Astrocyte (in vitro differentiated cells and primary cell): ENCODE data around the gene PRKD1. TPM values are rescaled to one million over a fixed set of nuclear protein-coding genes. Genes with fewer than 3 reads are reported as not detected.

Source experiments
- DNase-seq: peaks from one replicate; pipeline ENCODE4 v3.0.0-alpha.2; 2010; ENCODE audit warnings: low read depth
- FAIRE-seq: peaks from 2 replicates; lab custom pipeline; 2011; peaks lifted over from hg19 to GRCh38; lab: Jason Lieb, UNC
- H2AFZ ChIP-seq: 2 replicates; pipeline ENCODE4 v1.6.0; 2012; ENCODE audit warnings: low read depth, low read length, inconsistent platforms
- H3K27ac ChIP-seq: 2 replicates; pipeline ENCODE4 v1.5.1; 2011; ENCODE audit warnings: low read depth, low read length, inconsistent platforms
- H3K27me3 ChIP-seq: 2 replicates; pipeline ENCODE4 v1.6.0; 2011; ENCODE audit warnings: low read length, inconsistent platforms; ENCODE audit not compliant: insufficient read depth
- H3K36me3 ChIP-seq: 2 replicates; pipeline ENCODE4 v1.5.1; 2011; ENCODE audit warnings: low read length, inconsistent platforms; ENCODE audit not compliant: insufficient read depth
- H3K4me1 ChIP-seq: 2 replicates; pipeline ENCODE4 v1.5.1; 2011; ENCODE audit warnings: low read length, inconsistent platforms; ENCODE audit not compliant: insufficient read depth
- H3K4me2 ChIP-seq: 2 replicates; pipeline ENCODE4 v1.6.0; 2012; ENCODE audit warnings: low read length, inconsistent platforms
- H3K4me3 ChIP-seq: 2 replicates; pipeline ENCODE4 v1.5.1; 2011; ENCODE audit warnings: low read depth, mild to moderate bottlenecking, low read length, inconsistent platforms; ENCODE audit not compliant: insufficient read depth
- H3K79me2 ChIP-seq: 2 replicates; pipeline ENCODE4 v1.6.0; 2012; ENCODE audit warnings: mild to moderate bottlenecking, low read length, inconsistent platforms; ENCODE audit not compliant: insufficient read depth
- H3K9ac ChIP-seq: 2 replicates; pipeline ENCODE4 v1.6.0; 2012; ENCODE audit warnings: mild to moderate bottlenecking, low read length, inconsistent platforms
- H3K9me3 ChIP-seq: 2 replicates; pipeline ENCODE4 v1.5.1; 2012; ENCODE audit warnings: low read depth, mild to moderate bottlenecking, low read length, inconsistent platforms; ENCODE audit not compliant: insufficient read depth
- H4K20me1 ChIP-seq: 2 replicates; pipeline ENCODE4 v1.6.0; 2012; ENCODE audit warnings: low read length, inconsistent platforms; ENCODE audit not compliant: insufficient read depth
- H3K27ac Mint-ChIP-seq: one replicate; pipeline ENCODE4 v1.8.0; 2021; ENCODE audit warnings: mild to moderate bottlenecking, mixed read lengths; ENCODE audit not compliant: unreplicated experiment
- H3K27me3 Mint-ChIP-seq: one replicate; pipeline ENCODE4 v1.8.0; 2021; ENCODE audit warnings: low read depth, mixed read lengths; ENCODE audit not compliant: unreplicated experiment
- H3K36me3 Mint-ChIP-seq: one replicate; pipeline ENCODE4 v1.8.0; 2021; ENCODE audit warnings: low read depth, mixed read lengths; ENCODE audit not compliant: unreplicated experiment
- H3K4me1 Mint-ChIP-seq: one replicate; pipeline ENCODE4 v1.8.0; 2021; ENCODE audit warnings: low read depth, mixed read lengths; ENCODE audit not compliant: unreplicated experiment
- H3K4me3 Mint-ChIP-seq: one replicate; pipeline ENCODE4 v1.8.0; 2021; ENCODE audit warnings: mild to moderate bottlenecking, moderate library complexity, mixed read lengths; ENCODE audit not compliant: unreplicated experiment
- H3K9me3 Mint-ChIP-seq: one replicate; pipeline ENCODE4 v1.8.0; 2021; ENCODE audit warnings: mild to moderate bottlenecking, mixed read lengths; ENCODE audit not compliant: unreplicated experiment
- CTCF ChIP-seq: IDR thresholded peaks from 2 replicates; pipeline ENCODE4 v1.5.1; 2011; ENCODE audit warnings: low read depth, mild to moderate bottlenecking, inconsistent platforms, low read length, moderate library complexity; ENCODE audit not compliant: insufficient read depth
- EZH2 ChIP-seq: IDR thresholded peaks from 2 replicates; pipeline ENCODE4 v1.6.1; 2012; ENCODE audit warnings: mild to moderate bottlenecking, low read length, inconsistent platforms; ENCODE audit not compliant: insufficient read depth
- total RNA-seq: library from RNA; stranded (reverse); gene quantifications from 2 replicates; pipeline ENCODE4 v1.2.1, GENCODE V29; 2021

The PRKD1 gene
- total RNA-seq, 1 donor from 2014 or later: 5.9 TPM

- Histone ChIP-seq H3K79me2 (no peaks in the 10 kb centered on the region), H3K4me1 (no peaks in the 10 kb centered on the region), H3K36me3 (no peaks in the 10 kb centered on the region), H3K9me3 (no peaks in the 10 kb centered on the region), H3K4me2 (no peak overlapping the region), H3K4me3 (no peak overlapping the region), H3K27me3 (no peaks in the 10 kb centered on the region), H4K20me1 (no peaks in the 10 kb centered on the region), H2AFZ (no peak overlapping the region), H3K9ac (no peak overlapping the region), H3K27ac (no peak overlapping the region)
- TF ChIP-seq CTCF: no peak
- no peak for TF ChIP-seq EZH2
- peaks cover 2% of the 10 kb centered on the region for H3K4me1 Mint-ChIP-seq
- no peaks in the 10 kb centered on the region for H3K36me3 Mint-ChIP-seq
- no peaks in the 10 kb centered on the region for H3K9me3 Mint-ChIP-seq
- H3K27ac Mint-ChIP-seq: no peak overlapping the region
- H3K27me3 Mint-ChIP-seq: no peaks in the 10 kb centered on the region
- no peak overlapping the region for H3K4me3 Mint-ChIP-seq
- DNase-seq (no peak), FAIRE-seq (no peak)
Measured at GRCh38 chr14:29799464-29800095, 128.1 kb downstream of the PRKD1 start.

- Histone ChIP-seq H3K27me3 (no peaks in the 10 kb centered on the region), H3K4me1 (no peaks in the 10 kb centered on the region), H3K4me3 (no peak overlapping the region), H3K36me3 (no peaks in the 10 kb centered on the region), H4K20me1 (no peaks in the 10 kb centered on the region), H3K9ac (no peak overlapping the region), H3K79me2 (no peaks in the 10 kb centered on the region), H2AFZ (no peak overlapping the region), H3K4me2 (no peak overlapping the region), H3K9me3 (no peaks in the 10 kb centered on the region), H3K27ac (no peak overlapping the region)
- Mint-ChIP-seq H3K36me3 (no peaks in the 10 kb centered on the region), H3K27me3 (no peaks in the 10 kb centered on the region), H3K4me1 (peaks cover 4% of the 10 kb centered on the region), H3K27ac (no peak overlapping the region), H3K9me3 (no peaks in the 10 kb centered on the region), H3K4me3 (no peak overlapping the region)
- TF ChIP-seq EZH2: no peak
- no peak for TF ChIP-seq CTCF
- DNase-seq (no peak), FAIRE-seq (no peak)
Measured at GRCh38 chr14:29798811-29799210, 128.8 kb downstream of the PRKD1 start.

- no peak for FAIRE-seq
- H3K27ac Mint-ChIP-seq: no peak overlapping the region
Measured at GRCh38 chr14:29798108-29798663, 129.5 kb downstream of the PRKD1 start.

More at GRCh38 chr14:29798108-29798663, 129.5 kb downstream of the PRKD1 start:
- Mint-ChIP-seq H3K36me3 (no peaks in the 10 kb centered on the region), H3K4me1 (peaks cover 4% of the 10 kb centered on the region), H3K27me3 (no peaks in the 10 kb centered on the region), H3K9me3 (no peaks in the 10 kb centered on the region), H3K4me3 (no peak overlapping the region)
- no peaks in the 10 kb centered on the region for H3K4me1 ChIP-seq
- no peaks in the 10 kb centered on the region for H4K20me1 ChIP-seq
- no peak for TF ChIP-seq CTCF
- no peak for TF ChIP-seq EZH2
- no peak overlapping the region for H2AFZ ChIP-seq
- no peaks in the 10 kb centered on the region for H3K79me2 ChIP-seq
- no peak overlapping the region for H3K4me2 ChIP-seq
- no peaks in the 10 kb centered on the region for H3K27me3 ChIP-seq
- H3K27ac ChIP-seq: no peak overlapping the region
- H3K9me3 ChIP-seq: no peaks in the 10 kb centered on the region
- no peaks in the 10 kb centered on the region for H3K36me3 ChIP-seq
- no peak for DNase-seq
- no peak overlapping the region for H3K9ac ChIP-seq
- no peak overlapping the region for H3K4me3 ChIP-seq
